ENCODE results near the gene PIK3R1.

Gene PIK3R1

DNA sequence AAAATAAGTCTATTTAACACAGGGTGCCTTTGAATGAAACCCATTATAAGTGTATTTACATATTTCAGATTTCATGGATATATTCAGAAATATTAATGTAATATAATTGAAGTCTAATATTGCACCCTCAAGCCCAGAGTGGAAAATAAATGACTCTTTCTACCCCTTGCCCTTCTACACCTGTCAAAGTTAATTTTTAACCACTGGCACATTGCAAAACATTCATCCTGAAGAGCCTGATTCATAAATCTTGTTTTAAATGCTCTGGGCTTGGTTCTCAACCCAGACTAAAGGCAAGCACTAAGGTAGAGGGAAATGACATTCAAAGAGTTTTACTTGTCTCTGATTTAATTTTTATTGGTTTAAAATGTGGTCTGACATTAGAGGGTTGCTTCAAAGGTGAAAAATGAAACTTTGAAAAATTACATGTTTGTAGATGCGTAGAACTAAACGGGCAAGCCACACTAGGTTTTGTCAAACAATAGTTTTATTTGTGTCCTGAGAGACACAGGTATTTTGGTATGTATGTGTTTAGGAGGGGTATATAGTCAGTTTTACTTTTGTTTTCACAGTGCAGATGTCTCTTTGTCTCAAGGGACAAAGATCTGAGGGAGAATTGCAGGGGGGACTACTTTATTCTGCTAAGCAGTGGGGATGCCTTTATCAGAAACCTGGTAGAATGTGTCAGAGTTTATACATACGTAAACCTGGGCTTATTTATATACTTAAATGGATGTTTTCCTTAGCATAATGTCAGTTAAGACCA is 69.7 kb downstream of the PIK3R1 start:
- H3K4me3 ChIP-seq (ENCODE audit: low read length): no peak overlapping the region
- TF ChIP-seq, protein P1, sequence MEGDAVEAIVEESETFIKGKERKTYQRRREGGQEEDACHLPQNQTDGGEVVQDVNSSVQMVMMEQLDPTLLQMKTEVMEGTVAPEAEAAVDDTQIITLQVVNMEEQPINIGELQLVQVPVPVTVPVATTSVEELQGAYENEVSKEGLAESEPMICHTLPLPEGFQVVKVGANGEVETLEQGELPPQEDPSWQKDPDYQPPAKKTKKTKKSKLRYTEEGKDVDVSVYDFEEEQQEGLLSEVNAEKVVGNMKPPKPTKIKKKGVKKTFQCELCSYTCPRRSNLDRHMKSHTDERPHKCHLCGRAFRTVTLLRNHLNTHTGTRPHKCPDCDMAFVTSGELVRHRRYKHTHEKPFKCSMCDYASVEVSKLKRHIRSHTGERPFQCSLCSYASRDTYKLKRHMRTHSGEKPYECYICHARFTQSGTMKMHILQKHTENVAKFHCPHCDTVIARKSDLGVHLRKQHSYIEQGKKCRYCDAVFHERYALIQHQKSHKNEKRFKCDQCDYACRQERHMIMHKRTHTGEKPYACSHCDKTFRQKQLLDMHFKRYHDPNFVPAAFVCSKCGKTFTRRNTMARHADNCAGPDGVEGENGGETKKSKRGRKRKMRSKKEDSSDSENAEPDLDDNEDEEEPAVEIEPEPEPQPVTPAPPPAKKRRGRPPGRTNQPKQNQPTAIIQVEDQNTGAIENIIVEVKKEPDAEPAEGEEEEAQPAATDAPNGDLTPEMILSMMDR (conservative IDR thresholded peaks at IDR 0.05; ENCODE audit: low read depth, low read length): no peak
- DNase-seq (ENCODE audit: low read depth): no peak

DNA sequence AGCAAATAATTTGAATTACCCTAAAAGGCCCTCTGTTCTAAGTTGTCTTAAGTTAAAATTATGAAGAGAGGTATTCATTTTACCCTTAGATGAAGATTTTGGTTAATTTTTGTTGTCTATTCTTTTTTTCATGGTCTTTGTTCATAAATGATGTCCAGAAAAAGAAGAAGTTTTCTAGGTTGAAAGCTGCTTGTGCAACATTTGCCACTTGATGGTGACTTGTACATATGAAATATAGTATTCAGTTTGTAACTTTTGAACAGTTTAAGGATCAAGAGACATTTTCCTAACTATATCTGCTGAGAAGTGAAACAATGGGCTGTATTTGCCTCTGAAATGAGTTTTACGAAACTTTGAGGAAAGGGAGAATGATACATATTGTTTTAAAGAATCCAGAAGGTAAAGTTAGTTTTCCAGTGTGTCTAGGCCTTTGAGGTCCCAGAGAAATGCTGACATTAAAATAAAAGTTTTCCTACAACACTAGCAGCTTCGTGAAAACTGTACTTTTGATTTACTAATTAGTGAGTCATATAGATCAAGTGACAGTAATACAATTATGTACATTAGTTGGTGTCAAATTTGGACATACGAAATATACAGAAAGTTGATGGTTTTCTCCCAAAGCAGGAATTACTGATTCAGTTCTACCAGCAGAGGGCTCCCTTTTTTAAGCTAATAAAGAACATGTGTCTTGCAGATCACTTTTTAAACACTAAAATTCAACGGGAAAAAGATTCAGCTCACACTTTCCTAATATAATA is 70.5 kb downstream of the PIK3R1 start:
- DNase-seq (ENCODE audit: low read depth): no peak
- H3K4me3 ChIP-seq (ENCODE audit: low read length): no peak overlapping the region

DNA sequence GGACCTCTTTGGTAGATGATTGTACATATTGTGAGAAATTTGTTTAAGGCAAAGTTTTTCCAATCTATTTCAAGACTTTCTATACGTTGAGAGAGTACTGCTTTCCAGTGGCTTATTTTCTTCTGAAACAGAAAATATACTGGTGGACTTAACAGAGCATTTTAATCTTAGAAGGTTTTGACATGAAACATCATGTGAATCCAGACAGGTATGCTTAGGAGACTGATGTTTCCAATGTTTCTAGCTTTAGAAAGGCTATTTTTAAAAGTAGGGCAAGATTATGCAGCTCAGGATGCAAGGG is 71.0 kb downstream of the PIK3R1 start:
- no peak overlapping the region for H3K4me3 ChIP-seq (ENCODE audit: low read length)
- TF ChIP-seq, protein P1 (conservative IDR thresholded peaks at IDR 0.05; ENCODE audit: low read depth, low read length): no peak
- no peak for DNase-seq (ENCODE audit: low read depth)

More for the DNA sequence above, 70.5 kb downstream of the PIK3R1 start:
- TF ChIP-seq, protein P1 (conservative IDR thresholded peaks at IDR 0.05; ENCODE audit: low read depth, low read length): peak; percentile 70

DNA sequence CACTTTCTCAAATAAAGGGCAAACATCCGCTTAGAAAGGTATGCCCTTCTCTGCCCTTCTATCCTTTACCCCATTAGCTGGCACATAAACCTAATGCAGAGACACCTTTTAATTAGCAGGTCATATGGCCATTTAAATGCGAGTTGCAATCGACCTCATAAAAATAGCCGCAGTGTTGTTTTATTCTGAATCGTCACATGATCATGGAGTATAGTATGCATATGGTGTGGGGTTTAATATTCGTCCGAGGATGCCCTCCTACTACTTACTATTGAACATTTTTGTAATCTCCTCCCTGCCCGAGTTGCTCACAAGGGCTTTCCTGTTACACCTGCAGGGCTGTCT is 72.0 kb downstream of the PIK3R1 start:
- DNase-seq (ENCODE audit: low read depth): no peak
- H3K4me3 ChIP-seq (ENCODE audit: low read length): peak overlapping the region; percentile 56
- TF ChIP-seq, protein P1 (conservative IDR thresholded peaks at IDR 0.05; ENCODE audit: low read depth, low read length): no peak

DNA sequence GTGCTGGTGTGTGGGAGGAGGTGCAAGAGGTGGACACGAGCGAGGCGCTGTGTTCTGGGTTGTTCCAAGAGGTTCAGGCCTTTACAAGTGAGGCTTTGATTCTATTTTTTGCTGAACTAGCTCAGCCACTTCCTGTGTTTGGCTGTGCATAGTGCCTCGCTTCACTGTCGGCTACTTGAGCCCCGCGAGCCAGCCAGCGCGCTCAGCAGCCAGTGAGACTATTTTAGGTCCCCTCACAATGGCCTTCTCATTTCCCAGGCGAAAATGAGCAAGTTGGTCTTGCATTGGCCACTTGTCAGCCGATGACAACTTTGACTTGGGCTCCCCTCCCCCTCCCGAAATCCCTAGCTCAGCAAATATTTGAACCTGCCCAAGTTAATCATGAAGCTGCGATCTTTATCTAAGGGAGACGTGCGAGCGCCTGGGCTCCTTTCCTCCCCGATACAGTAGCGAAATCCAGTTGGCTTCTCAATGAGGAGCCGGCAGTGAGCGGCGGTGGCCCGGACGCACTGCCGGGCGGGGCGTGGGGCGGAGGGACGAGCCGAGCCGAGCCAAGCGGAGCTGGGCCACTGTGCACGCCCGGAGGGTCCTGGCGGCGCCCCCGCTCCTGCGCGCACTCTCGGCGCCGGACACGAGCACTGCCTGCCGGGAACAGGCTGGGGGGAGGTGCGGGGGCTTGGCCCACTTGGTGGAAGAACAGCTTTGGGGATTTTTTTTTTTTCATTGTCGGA is 72.6 kb downstream of the PIK3R1 start:
- peak overlapping the region; percentile 56 for H3K4me3 ChIP-seq (ENCODE audit: low read length)
- TF ChIP-seq, protein P1 (conservative IDR thresholded peaks at IDR 0.05; ENCODE audit: low read depth, low read length): no peak
- no peak for DNase-seq (ENCODE audit: low read depth)

DNA sequence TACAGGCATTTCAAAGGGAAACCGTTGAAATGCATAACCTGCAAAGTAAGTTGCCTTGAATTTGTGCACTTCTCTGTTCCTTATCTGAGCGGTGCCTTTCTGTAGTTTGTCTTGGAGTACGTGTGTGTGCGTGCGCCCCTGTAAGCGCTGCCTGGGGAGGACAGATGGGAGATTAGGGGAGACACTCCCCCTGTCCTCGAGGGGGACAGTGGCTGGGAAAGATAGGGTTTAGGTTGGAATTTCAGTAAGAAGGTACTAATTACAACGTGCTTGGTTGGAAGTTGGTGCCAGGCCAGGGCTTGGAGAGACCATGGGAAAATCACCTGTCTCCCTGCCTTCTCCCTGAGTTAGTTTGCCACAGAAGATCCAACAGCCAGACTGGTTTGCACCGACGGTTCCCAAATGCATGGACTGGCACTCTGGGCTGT is 73.2 kb downstream of the PIK3R1 start:
- TF ChIP-seq, protein P1 (conservative IDR thresholded peaks at IDR 0.05; ENCODE audit: low read depth, low read length): no peak
- DNase-seq (ENCODE audit: low read depth): no peak
- H3K4me3 ChIP-seq (ENCODE audit: low read length): peak overlapping the region; percentile 56
